GM10847 (cell line): ENCODE results near the gene UBE2N.

Experiments used
- POLR2A ChIP-seq: IDR thresholded peaks from 2 replicates; pipeline ENCODE4 v1.6.1; 2011; ENCODE audit not compliant: insufficient read length; ENCODE audit errors: extremely low read depth

The UBE2N gene

DNA sequence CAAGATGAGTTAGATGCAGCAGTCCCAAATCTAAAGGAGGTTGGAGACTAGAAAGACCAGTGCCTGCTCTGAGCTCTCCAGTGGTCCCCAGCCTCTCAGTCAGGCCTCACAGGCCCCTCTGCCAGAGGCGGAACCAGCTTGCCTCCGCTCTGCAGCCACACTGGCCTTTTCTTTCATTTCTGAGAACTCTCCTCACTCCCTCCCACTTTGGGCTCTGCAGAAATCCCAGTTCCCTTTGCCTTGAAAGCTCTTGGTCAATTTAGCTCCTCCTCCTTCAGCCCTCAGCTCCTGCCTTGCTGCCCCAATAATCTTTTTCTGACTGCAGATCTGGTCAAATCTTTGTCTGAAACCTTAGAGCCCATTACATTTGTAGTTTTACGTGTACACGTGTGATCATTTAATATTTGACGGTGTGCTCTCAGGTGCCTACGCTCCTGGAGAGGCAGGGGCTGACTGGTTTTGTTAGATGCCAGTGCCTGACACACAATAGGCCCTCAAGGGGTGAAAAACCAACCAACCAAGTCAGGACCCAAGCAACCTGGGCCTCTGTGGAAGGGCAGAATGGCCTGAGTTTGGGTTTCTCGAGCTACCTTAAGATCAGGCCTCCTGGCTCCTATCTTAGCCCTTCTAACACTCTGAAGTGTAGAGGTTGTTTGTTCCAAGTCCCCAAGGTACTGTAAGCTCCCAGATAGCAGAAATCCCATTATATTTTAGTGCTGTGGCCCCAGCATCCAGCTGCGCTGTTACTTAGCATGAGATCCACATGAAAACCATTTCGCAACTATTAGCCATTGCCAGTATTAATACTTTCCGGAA is 65.1 kb downstream of the UBE2N start:
- TF ChIP-seq POLR2A: no peak

DNA sequence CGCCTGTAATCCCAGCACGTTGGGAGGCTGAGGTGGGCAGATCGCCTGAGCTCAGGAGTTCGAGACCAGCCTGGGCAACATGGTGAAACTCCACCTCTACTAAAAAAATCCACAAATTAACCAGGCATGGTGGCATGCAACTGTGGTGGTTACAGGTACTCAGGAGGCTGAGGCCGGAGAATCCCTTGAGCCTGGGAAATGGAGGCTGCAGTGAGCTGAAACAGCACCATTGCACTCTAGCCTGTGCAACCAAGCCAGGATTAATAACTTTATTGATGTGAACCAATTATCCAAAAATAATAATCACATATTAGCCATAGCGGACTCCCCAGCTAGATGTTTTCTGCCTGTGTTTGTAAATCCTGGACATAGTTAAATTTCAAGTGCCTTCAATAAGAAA is 65.8 kb downstream of the UBE2N start:
- no peak for TF ChIP-seq POLR2A

DNA sequence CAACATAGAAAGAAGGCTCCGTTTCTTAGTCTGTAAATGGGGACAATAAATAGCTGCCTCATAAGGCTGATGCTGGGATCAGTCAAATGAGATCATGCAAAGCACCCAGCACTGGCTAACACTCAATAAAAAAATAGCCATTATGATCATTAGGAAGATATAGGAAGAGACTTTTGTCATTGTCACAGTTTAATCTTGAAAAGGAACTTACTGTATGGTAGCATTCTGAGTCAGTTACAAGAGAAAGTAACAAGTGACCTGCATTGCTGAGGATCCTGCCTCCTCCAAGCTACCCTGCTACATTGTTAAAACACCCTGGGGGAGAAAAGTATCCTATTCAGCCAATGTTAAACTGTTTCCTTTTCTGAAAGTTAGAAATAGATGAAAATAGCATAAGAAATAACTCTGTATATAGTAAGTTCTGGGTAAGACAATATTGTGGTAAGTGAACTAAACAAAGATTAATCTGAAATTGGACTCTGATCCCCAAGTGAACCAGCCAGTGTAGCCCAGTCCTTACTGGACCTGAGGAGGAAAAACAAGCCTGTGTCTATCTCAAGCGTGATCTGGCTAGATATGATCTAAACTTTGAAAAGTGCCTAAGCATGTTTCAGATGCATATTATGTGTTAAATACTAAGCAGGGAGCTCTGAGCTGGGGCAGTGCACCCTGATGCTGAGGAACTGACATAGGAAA is 67.6 kb downstream of the UBE2N start:
- no peak for TF ChIP-seq POLR2A

DNA sequence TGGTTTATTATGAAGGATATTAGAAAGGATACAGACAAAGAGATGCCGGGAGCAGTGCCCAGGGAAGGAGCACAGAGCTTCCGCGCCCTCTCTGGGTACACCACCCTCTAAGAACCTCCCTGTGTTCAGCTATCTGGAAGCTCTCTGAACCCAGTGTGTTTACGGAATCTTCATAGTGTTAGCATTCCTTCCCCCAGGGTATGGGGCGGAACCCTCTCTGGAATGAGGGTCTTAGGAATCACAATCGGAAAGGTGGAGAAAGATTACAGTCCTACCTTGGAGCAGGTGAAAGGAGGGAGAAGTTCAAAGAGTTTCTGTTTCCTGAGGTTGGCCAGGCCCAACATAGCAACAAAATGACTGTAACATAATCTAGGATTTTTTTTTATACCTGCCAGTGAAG is 70.8 kb downstream of the UBE2N start:
- TF ChIP-seq POLR2A: no peak

DNA sequence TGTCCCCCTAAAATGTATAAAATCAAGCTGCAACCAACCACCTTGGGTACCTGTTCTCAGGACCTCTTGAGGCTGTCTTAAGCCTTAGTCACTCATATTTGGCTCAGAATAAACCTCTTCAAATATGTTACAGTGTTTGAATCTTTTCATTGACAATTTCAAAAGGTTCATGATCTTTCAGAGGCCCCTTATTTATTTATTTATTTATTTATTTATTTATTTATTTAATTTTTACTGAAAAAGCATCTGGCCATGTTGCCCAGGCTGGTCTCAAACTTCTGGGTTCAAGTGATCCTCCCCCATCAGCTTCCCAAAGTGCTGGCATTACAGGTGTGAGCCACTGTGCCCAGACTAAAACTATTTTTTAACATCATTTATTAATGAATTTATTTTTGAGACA is 72.2 kb downstream of the UBE2N start:
- no peak for TF ChIP-seq POLR2A

DNA sequence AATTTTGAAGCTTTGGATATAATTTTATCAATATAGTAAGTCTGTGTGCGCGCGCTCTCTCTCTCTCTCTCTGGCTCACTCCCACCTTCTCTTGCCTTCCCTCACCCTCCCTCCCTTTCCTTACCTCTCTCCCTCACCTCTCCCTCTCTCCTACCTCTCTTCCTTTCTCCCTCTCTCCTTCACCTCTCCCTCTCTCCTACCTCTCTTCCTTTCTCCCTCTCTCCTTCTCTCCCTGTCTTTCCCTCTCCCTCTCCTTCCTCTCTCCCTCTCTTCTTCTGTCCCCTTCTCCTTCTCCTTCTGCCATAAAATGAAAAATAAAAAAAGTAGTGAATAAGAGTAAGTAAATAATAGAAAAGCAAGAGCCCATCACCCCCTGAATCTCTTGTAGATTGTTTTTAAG is 73.0 kb downstream of the UBE2N start:
- TF ChIP-seq POLR2A: no peak

DNA sequence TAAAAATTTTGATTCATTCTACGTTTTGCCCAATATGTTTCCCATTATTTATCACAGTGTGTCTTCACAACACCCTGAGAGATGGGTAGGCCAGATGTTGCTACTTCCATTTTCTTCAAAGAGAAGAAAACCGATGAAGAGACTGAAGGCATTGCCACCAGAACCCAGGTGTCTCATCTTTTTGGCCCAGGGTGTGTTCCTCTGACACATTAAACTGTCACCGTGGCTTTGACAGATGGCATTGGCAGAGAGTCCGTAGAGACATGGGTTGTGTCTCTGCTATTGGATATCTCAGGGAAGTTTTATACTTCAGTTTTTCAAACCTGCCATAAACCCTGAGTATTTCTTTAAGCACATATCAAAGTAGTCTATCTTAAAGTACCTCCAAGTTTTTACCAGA is 75.3 kb downstream of the UBE2N start:
- TF ChIP-seq POLR2A: no peak

DNA sequence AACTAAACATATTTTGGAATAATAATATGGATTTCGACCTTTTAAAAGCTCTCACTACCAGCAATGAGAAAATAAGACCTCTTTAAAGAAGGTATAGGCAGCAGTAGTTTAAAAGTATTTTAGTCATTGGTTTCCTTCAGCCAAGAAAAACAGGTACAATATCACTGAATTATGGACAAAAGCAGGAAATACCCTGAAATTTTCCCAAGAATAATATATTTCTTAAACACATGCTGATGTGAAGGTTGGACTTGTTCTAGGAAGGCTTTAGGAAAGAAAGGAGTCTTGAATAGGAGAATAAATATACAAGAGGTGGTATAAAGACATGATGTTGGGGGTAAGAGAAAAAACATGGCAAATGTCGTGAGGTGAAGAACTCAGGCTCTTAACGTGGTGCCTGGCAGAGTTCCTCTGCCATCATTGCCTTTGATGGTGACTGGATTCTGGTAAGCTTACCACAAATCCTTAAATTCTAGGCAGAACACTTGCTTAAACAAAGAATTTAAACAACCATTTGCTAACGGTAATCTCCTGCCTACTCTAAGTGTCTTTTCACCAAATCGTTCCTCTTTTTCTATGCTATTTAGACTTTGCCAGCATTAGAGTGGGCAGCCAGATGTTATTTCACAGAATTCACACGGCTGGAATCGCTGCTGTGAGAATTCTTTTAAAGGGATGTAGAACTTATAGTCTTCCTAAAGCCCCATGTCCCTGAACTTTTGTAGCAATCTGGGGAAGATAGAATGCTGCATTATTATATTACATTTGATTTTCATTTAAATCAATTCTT is 75.9 kb downstream of the UBE2N start:
- no peak for TF ChIP-seq POLR2A

DNA sequence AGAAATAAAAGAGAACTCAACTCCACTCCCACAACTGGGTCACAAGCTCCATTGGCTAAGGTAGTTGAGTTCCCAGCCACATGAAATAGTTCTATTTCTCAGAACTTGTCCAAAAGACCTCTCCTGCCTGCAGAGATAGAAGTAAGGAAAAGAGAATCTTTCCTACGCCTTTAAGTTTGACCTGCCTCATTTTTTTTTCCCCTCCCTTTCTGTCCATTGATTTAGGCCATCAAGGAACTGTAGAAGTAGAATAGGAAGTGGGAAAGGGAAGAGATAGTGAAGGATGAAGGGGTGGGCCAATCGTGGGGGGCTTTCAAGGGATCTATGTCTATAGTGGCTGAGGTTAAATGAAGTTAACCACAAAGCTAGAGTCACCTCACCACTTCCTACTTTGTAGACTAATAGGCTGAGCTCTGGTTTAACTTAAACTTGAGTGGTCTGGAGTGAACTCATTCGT is 77.9 kb downstream of the UBE2N start:
- TF ChIP-seq POLR2A: no peak

DNA sequence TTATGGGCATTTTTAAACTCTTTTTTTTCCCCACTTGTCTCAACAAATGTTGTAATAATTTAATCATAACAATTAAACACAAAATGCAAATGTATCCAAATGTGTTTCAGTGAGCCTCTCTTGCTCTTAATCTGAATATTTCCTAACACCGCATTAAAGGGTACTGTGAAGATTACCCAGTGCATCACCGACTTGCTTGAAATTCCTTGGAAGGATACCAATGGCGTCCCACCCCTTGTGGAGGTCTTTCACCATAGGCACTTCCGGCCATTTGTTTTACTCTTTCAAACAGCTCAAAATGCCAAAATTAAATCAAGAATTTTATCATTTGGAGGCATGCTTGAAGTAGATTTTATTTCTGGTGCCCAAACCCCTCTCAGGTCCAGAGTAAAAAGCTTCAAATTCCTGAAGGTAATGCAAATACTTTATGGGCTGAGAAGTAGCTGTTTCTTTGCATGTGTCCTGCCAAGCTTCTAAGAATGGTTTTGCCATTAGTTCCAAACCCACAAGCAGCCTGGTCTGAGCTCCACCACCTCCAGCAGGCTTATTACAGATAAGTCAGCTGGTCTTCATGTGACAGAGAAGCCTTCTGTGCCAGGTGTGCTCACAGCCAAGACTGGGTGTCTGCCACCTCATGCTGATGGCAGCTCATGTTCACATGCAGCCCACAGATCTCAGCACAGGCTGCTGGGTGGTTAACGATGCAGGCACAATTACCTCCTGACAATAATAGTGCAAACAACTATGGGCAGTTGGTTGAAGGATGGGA is 80.4 kb downstream of the UBE2N start:
- TF ChIP-seq POLR2A: no peak

DNA sequence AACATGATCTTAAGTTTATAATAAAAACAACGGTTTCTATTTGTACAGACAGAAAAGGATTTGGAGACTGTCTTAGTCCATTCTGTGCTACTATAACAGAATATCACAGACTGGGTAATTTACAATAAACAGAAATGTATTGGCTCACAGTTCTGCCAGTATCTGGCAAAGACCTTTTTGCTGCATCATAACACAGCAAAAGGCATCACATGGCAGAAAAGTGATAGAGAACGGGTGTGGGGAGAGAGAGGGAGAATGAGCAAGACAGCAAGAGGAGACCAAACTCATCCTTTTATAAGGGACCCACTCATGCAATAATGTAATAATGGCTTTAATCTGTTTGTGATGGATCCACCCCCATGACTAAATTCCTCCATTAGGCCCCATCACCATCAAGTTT is 81.1 kb downstream of the UBE2N start:
- TF ChIP-seq POLR2A: no peak

DNA sequence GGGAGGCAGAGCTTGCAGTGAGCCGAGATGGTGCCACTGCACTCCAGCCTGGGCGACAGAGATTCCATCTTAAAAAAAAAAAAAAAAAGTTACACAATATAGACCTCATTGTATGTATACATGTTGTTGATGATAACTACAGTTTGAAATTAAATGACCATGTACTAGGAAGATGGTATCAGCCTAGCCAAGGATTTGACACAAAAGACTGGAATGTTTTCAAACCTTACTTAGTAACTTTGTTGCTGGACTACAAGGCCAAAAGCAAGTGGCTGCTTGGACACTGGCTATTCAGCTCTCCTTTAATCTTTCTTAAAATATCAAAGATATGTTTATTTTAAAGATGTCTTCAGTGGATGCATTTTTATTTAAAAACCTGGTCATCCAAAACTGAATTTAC is 82.9 kb downstream of the UBE2N start:
- TF ChIP-seq POLR2A: no peak

DNA sequence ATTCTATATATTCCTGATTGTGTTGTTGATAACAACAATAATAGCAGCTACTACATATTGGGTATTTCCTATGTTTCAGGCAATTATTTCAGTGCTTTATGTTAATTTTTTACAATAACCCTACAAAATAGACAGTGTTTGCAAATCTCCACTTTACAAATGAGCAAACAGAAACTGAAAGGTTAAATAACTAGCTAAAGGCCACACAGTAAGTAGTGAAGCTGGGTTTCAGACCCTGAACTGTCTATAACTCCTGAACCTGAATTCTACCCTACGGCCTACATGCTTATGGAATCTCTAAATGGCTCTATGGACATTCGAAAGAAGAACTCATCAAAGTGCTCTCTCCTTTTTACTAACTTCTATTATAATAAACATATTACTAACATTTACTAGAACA is 83.7 kb downstream of the UBE2N start:
- no peak for TF ChIP-seq POLR2A

DNA sequence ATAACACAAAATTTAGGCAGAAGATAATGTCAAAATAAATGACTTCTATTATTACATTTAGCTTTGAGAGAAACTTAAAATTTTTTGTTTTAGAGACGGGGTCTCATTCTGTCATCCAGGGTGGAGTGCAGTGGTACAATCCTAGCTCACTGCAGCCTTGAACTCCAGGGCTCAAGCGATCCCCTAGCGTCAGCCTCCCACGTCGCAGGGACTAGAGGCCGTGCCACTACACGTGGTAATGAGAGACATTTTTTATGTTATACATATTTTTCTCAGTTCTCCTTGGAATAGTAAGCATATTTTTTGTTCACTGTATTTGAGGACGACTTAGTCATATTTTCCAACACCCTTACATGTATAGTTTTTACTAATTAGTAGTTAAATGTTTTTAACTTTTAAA is 85.5 kb downstream of the UBE2N start:
- TF ChIP-seq POLR2A: no peak
